ENCODE results near the gene TRIM69. TPM values are rescaled to one million over a fixed set of nuclear protein-coding genes. Genes with fewer than 3 reads are reported as not detected.

TRIM69 gene
- total RNA-seq, 1 donor from 2014 or later, result 37.2 TPM

GRCh38 chr15:44788748-44789147 lies 52.4 kb downstream of the TRIM69 start:
- Histone ChIP-seq H3K27me3 (ENCODE audit: insufficient read depth, low read length) (peaks cover 10% of the 10 kb centered on the region), H3K79me2 (ENCODE audit: insufficient read depth, low read length) (no peaks in the 10 kb centered on the region), H3K4me3 (ENCODE audit: insufficient read depth, low read depth, low read length) (no peak overlapping the region), H4K20me1 (ENCODE audit: insufficient read depth, low read length) (no peaks in the 10 kb centered on the region), H3K4me2 (ENCODE audit: low read length) (no peak overlapping the region), H3K9me3 (ENCODE audit: insufficient read depth, low read depth, low read length) (no peaks in the 10 kb centered on the region), H3K9ac (ENCODE audit: low read length) (no peak overlapping the region), H3K27ac (ENCODE audit: low read depth, low read length) (no peak overlapping the region), H2AFZ (ENCODE audit: low read depth, low read length) (no peak overlapping the region), H3K4me1 (ENCODE audit: insufficient read depth, low read length) (peaks cover 4% of the 10 kb centered on the region), H3K36me3 (ENCODE audit: insufficient read depth, low read length) (no peaks in the 10 kb centered on the region)
- DNase-seq (ENCODE audit: low read depth) (peak; percentile 10), FAIRE-seq (no peak)
- Mint-ChIP-seq H3K27me3 (ENCODE audit: low read depth, unreplicated experiment) (peaks cover 7% of the 10 kb centered on the region), H3K27ac (ENCODE audit: unreplicated experiment) (no peak overlapping the region), H3K36me3 (ENCODE audit: low read depth, unreplicated experiment) (no peaks in the 10 kb centered on the region), H3K9me3 (ENCODE audit: unreplicated experiment) (no peaks in the 10 kb centered on the region), H3K4me3 (ENCODE audit: unreplicated experiment) (no peak overlapping the region), H3K4me1 (ENCODE audit: low read depth, unreplicated experiment) (no peaks in the 10 kb centered on the region)
- no peak for TF ChIP-seq EZH2 (IDR thresholded peaks at IDR 0.05; ENCODE audit: insufficient read depth, low read length)
- no peak for TF ChIP-seq CTCF (IDR thresholded peaks at IDR 0.05; ENCODE audit: insufficient read depth, low read depth, low read length)

- FAIRE-seq, result no peak
- peaks cover 7% of the 10 kb centered on the region for H3K27me3 Mint-ChIP-seq (ENCODE audit: low read depth, unreplicated experiment)
Observed at GRCh38 chr15:44790215-44790614, 53.9 kb downstream of the TRIM69 start.

More at GRCh38 chr15:44790215-44790614, 53.9 kb downstream of the TRIM69 start:
- Histone ChIP-seq H3K36me3 (ENCODE audit: insufficient read depth, low read length) (no peaks in the 10 kb centered on the region), H3K9ac (ENCODE audit: low read length) (no peak overlapping the region), H3K27me3 (ENCODE audit: insufficient read depth, low read length) (peaks cover 10% of the 10 kb centered on the region), H4K20me1 (ENCODE audit: insufficient read depth, low read length) (no peaks in the 10 kb centered on the region), H2AFZ (ENCODE audit: low read depth, low read length) (no peak overlapping the region), H3K4me3 (ENCODE audit: insufficient read depth, low read depth, low read length) (no peak overlapping the region), H3K9me3 (ENCODE audit: insufficient read depth, low read depth, low read length) (no peaks in the 10 kb centered on the region), H3K4me2 (ENCODE audit: low read length) (no peak overlapping the region), H3K4me1 (ENCODE audit: insufficient read depth, low read length) (no peaks in the 10 kb centered on the region), H3K27ac (ENCODE audit: low read depth, low read length) (no peak overlapping the region), H3K79me2 (ENCODE audit: insufficient read depth, low read length) (no peaks in the 10 kb centered on the region)
- DNase-seq (ENCODE audit: low read depth), result no peak
- TF ChIP-seq EZH2 (IDR thresholded peaks at IDR 0.05; ENCODE audit: insufficient read depth, low read length), result no peak
- TF ChIP-seq CTCF (IDR thresholded peaks at IDR 0.05; ENCODE audit: insufficient read depth, low read depth, low read length), result no peak
- H3K9me3 Mint-ChIP-seq (ENCODE audit: unreplicated experiment), result no peaks in the 10 kb centered on the region
- no peak overlapping the region for H3K27ac Mint-ChIP-seq (ENCODE audit: unreplicated experiment)
- H3K4me1 Mint-ChIP-seq (ENCODE audit: low read depth, unreplicated experiment), result no peaks in the 10 kb centered on the region
- no peak overlapping the region for H3K4me3 Mint-ChIP-seq (ENCODE audit: unreplicated experiment)
- H3K36me3 Mint-ChIP-seq (ENCODE audit: low read depth, unreplicated experiment), result no peaks in the 10 kb centered on the region

Data from astrocyte (in vitro differentiated cells and primary cell).